Measurements from ENCODE around the gene NPDC1.

DNA sequence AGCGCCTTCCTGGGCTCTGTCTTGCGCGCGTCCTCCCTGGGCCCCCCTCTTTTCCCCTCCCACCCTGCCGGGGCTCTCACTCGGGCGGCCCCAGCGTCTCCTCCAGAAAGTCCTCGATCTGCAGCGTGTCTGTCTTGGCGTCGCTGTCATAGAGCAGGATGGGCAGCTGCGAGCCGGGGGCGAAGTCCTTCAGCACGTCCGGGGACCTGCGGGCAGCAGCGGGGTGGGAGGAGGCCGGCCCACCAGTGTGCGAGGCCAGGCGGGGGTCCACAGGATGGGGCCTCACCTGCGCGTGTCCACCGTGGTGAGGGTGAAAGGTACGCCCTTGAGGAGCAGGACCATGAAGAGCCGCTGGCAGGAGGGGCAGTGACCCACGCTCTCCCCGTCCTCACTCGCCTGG is 50.6 kb downstream of the NPDC1 start:
- TF ChIP-seq, protein P1, sequence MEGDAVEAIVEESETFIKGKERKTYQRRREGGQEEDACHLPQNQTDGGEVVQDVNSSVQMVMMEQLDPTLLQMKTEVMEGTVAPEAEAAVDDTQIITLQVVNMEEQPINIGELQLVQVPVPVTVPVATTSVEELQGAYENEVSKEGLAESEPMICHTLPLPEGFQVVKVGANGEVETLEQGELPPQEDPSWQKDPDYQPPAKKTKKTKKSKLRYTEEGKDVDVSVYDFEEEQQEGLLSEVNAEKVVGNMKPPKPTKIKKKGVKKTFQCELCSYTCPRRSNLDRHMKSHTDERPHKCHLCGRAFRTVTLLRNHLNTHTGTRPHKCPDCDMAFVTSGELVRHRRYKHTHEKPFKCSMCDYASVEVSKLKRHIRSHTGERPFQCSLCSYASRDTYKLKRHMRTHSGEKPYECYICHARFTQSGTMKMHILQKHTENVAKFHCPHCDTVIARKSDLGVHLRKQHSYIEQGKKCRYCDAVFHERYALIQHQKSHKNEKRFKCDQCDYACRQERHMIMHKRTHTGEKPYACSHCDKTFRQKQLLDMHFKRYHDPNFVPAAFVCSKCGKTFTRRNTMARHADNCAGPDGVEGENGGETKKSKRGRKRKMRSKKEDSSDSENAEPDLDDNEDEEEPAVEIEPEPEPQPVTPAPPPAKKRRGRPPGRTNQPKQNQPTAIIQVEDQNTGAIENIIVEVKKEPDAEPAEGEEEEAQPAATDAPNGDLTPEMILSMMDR (conservative IDR thresholded peaks at IDR 0.05; ENCODE audit: low read depth, low read length) = no peak
- no peak for TF ChIP-seq EZH2 (IDR thresholded peaks at IDR 0.05; ENCODE audit: borderline replicate concordance, low read depth, low read length, poor library complexity, severe bottlenecking)

Measured in A673 (cell line).